Epithelial cell of esophagus (primary cell): ENCODE measurements around the gene OSGEPL1.
A peak's percentile ranks its signal among the peaks of the same experiment; 100 is the strongest.

Experiments used
- DNase-seq: peaks from one replicate; pipeline ENCODE4 v3.0.0; 2010; ENCODE audit warnings: low read depth
- H3K4me3 ChIP-seq: 2 replicates; pipeline ENCODE4 v1.5.1; 2011; ENCODE audit warnings: mild to moderate bottlenecking, low read length, control low read depth
- TF ChIP-seq, protein P1 (sequence below): IDR thresholded peaks from 2 replicates; pipeline ENCODE4 v1.5.1; 2011; ENCODE audit warnings: low read depth, mild to moderate bottlenecking, low read length, control low read depth, inconsistent platforms; ENCODE audit not compliant: insufficient read depth; ENCODE audit errors: missing control alignments

OSGEPL1 gene

DNA sequence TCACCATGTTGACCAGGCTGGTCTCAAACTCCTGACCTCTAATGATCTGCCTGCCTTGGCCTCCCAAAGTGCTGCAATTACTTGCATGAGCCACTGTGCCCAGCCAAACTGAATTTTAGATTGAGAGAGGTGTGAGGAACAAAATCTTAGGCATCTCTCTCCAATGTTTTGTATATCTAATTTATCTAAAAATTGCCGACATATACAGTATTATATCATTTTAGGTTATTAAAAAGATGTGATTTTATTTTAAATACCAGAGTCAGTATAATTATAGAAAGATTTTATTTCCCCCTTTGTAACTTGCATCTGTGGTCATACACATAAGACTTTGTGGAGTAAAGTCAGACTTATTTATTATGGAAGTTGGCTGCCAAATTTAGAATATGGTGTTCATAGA, 31.7 kb upstream of the OSGEPL1 start:
- DNase-seq = no peak
- no peak overlapping the region for H3K4me3 ChIP-seq
- TF ChIP-seq, protein P1, sequence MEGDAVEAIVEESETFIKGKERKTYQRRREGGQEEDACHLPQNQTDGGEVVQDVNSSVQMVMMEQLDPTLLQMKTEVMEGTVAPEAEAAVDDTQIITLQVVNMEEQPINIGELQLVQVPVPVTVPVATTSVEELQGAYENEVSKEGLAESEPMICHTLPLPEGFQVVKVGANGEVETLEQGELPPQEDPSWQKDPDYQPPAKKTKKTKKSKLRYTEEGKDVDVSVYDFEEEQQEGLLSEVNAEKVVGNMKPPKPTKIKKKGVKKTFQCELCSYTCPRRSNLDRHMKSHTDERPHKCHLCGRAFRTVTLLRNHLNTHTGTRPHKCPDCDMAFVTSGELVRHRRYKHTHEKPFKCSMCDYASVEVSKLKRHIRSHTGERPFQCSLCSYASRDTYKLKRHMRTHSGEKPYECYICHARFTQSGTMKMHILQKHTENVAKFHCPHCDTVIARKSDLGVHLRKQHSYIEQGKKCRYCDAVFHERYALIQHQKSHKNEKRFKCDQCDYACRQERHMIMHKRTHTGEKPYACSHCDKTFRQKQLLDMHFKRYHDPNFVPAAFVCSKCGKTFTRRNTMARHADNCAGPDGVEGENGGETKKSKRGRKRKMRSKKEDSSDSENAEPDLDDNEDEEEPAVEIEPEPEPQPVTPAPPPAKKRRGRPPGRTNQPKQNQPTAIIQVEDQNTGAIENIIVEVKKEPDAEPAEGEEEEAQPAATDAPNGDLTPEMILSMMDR = no peak

- DNase-seq = no peak
Observed at GRCh38 chr2:189791338-189792042, 28.9 kb upstream of the OSGEPL1 start.

DNA sequence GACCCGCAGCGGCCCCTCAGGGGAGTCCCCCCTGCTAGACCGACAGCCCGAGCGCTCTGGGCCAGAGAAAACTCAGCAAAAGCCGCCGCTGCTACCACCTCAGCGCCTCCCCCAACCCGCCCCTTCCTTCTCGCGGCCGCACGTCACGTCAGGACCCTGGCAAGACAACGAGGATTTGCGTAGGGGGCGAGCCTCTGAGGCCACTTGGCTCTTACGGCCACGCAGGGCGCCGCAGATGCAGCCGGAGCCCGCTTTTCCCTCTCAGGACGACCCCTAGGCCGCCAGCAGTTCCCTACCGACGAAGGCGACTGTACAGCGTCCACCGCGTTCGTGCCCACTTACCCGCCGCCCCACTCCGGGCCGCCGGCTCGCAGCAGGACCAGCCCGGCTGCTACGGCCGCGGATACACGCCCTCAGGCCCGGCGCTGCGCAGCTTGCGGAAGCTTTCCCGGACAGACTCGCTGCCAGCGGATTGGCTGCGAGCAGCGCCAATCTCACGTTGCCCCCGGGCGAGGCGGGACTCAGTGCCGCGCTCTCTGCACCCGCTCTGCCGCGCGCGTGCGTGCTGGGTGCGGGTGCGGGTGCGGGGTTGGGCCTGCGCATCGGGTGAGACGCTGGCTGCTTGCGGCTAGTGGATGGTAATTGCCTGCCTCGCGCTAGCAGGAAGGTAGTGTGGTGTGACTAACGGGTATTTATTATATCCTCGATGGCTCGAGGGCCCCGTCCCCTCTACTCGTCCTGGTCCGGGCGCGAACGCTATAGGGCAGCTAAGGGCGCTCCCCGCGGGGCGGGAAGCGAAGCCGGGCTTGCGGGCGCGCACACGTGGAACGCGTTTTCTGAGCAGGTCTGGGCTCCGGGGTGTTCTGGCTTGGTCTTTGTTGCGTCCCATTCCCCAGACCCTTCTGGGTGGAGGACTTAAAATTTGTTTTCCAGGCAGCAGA, 21.6 kb upstream of the OSGEPL1 start, which contains the start of the genes ORMDL1 and PMS1:
Gene ORMDL1 (minus strand): TSS at position 413 of the 941 bp plus-strand sequence. CDS start 1,744 bp downstream, outside the sequence.
Gene PMS1 (plus strand): TSS at position 524 of the 941 bp plus-strand sequence. CDS start 7,360 bp downstream, outside the sequence.
- DNase-seq = peak; percentile 98
- H3K4me3 ChIP-seq = peak within 1 kb of the TSS; percentile 90
- TF ChIP-seq, protein P1 = no peak

More at GRCh38 chr2:189791338-189792042, 28.9 kb upstream of the OSGEPL1 start:
- no peak overlapping the region for H3K4me3 ChIP-seq
- TF ChIP-seq, protein P1 = no peak

GRCh38 chr2:189783451-189783926, 20.9 kb upstream of the OSGEPL1 start:
- no peak for DNase-seq
- H3K4me3 ChIP-seq = peak overlapping the region; percentile 90
- TF ChIP-seq, protein P1 = no peak

DNA sequence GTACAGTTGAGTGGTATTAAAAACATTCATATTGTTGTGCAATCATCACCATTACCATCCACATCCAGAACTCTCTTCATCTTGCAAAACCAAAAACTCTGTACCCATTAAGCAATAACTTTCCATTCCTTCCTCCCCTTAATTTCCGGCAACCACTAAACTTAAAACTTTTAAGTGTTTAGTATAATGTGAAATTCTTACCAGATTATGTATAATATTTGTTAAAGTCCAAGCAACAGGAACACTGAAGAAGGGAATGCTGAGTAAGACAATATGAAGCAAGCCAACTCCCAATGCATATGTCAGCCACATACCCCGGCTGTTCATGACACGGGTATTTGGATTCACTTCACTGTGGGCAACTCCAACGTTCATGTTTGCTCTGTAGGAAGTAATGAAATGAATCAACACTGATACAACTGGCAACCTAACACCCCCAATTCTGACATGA, 19.7 kb upstream of the OSGEPL1 start:
- DNase-seq = peak; percentile 42
- TF ChIP-seq, protein P1 = no peak
- peak overlapping the region; percentile 90 for H3K4me3 ChIP-seq

DNA sequence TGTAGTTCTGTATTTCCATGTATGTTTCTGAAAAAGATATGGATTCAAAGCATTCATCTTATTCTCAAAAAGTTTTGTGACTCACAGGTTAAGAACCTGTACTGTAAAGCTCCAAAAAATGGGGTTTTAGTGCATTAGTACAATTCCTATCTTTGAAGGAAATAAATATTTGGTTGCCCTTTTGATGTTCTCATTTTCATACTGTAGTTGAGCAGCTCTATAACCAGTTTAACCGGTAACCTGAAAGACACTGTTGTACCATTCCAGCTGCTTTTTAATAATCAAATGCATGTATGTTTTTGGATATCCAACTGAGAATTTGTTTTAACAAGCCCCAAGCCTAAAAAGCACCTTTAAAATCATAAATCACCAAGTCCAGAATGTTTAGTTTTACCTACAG, 9.6 kb upstream of the OSGEPL1 start:
- H3K4me3 ChIP-seq = no peak overlapping the region
- TF ChIP-seq, protein P1 = no peak
- peak; percentile 16 for DNase-seq
